HG03280 (cell line): ENCODE data around the gene CACTIN.

Experiments
- ATAC-seq: cut with Tn5 transposase; IDR thresholded peaks from one replicate; pipeline ENCODE4 v1.9.1; 2021; ENCODE audit warnings: mild to moderate bottlenecking, moderate library complexity; ENCODE audit not compliant: unreplicated experiment

The CACTIN gene

GRCh38 chr19:3612330-3612729, 14.3 kb downstream of the CACTIN start:
- ATAC-seq: no peak

- ATAC-seq: no peak
Measured at GRCh38 chr19:3611841-3612240, 14.7 kb downstream of the CACTIN start.

GRCh38 chr19:3610745-3611717, 15.6 kb downstream of the CACTIN start:
- ATAC-seq: no peak

GRCh38 chr19:3609779-3610719, 16.5 kb downstream of the CACTIN start:
- no peak for ATAC-seq

GRCh38 chr19:3608750-3609322, 17.8 kb downstream of the CACTIN start:
- no peak for ATAC-seq

- no peak for ATAC-seq
Measured at GRCh38 chr19:3608079-3608641, 18.4 kb downstream of the CACTIN start.

- ATAC-seq: no peak
Measured at GRCh38 chr19:3607303-3608078, 19.1 kb downstream of the CACTIN start.

- ATAC-seq: no peak
Measured at GRCh38 chr19:3606690-3607289, 19.8 kb downstream of the CACTIN start, which contains the start of gene TBXA2R. TSS of gene TBXA2R (minus strand) at chr19:3606875. CDS start at chr19:3600634, 6,241 bp downstream.

GRCh38 chr19:3606174-3606689, 20.4 kb downstream of the CACTIN start:
- ATAC-seq: no peak

- ATAC-seq: no peak
Measured at GRCh38 chr19:3605770-3606169, 20.8 kb downstream of the CACTIN start.

GRCh38 chr19:3605361-3605760, 21.2 kb downstream of the CACTIN start:
- ATAC-seq: no peak

- ATAC-seq: no peak
Measured at GRCh38 chr19:3604987-3605343, 21.6 kb downstream of the CACTIN start.

- no peak for ATAC-seq
Measured at GRCh38 chr19:3604227-3604986, 22.2 kb downstream of the CACTIN start.

- ATAC-seq: no peak
Measured at GRCh38 chr19:3603121-3603811, 23.3 kb downstream of the CACTIN start.

- no peak for ATAC-seq
Measured at GRCh38 chr19:3601021-3601420, 25.6 kb downstream of the CACTIN start.

- ATAC-seq: no peak
Measured at GRCh38 chr19:3599776-3600187, 26.8 kb downstream of the CACTIN start.

GRCh38 chr19:3595521-3596061, 31.0 kb downstream of the CACTIN start:
- no peak for ATAC-seq

- ATAC-seq: no peak
Measured at GRCh38 chr19:3593156-3593555, 33.4 kb downstream of the CACTIN start.
